ENCODE data around the gene SERPINE2. TPM values are rescaled to one million over a fixed set of nuclear protein-coding genes. Genes with fewer than 3 reads are reported as not detected.

SERPINE2 gene
- total RNA-seq: 1.6 TPM

GRCh38 chr2:224039080-224039769, at the start of gene SERPINE2:
SERPINE2 (minus strand) TSS chr2:224039286; CDS start chr2:224001900, 37,386 bp downstream.
- DNase-seq (ENCODE audit: low spot score): no peak
- ATAC-seq: peak; percentile 58

- ATAC-seq: no peak
- DNase-seq (ENCODE audit: low spot score): no peak
These were observed 47.3 kb upstream of the SERPINE2 start for GRCh38 chr2:224086226-224086914.

GRCh38 chr2:224085811-224086210, 46.7 kb upstream of the SERPINE2 start:
- ATAC-seq (no peak), DNase-seq (ENCODE audit: low spot score) (no peak)

- DNase-seq (ENCODE audit: low spot score): no peak
- no peak for ATAC-seq
These were observed 46.2 kb upstream of the SERPINE2 start for GRCh38 chr2:224085246-224085645.

GRCh38 chr2:224084266-224084892, 45.3 kb upstream of the SERPINE2 start:
- ATAC-seq: no peak
- no peak for DNase-seq (ENCODE audit: low spot score)

- ATAC-seq (no peak), DNase-seq (ENCODE audit: low spot score) (no peak)
These were observed 44.6 kb upstream of the SERPINE2 start for GRCh38 chr2:224083638-224084037.

- ATAC-seq: no peak
- DNase-seq (ENCODE audit: low spot score): no peak
These were observed 39.6 kb upstream of the SERPINE2 start for GRCh38 chr2:224078656-224079055.

- ATAC-seq: no peak
- DNase-seq (ENCODE audit: low spot score): no peak
These were observed 38.9 kb upstream of the SERPINE2 start for GRCh38 chr2:224077773-224078507.

- DNase-seq (ENCODE audit: low spot score): no peak
These were observed 36.5 kb upstream of the SERPINE2 start for GRCh38 chr2:224075588-224075987.

GRCh38 chr2:224073676-224074075, 34.6 kb upstream of the SERPINE2 start:
- no peak for DNase-seq (ENCODE audit: low spot score)

More at GRCh38 chr2:224075588-224075987, 36.5 kb upstream of the SERPINE2 start:
- no peak for ATAC-seq

GRCh38 chr2:224072541-224073188, 33.6 kb upstream of the SERPINE2 start:
- no peak for ATAC-seq
- no peak for DNase-seq (ENCODE audit: low spot score)

More at GRCh38 chr2:224073676-224074075, 34.6 kb upstream of the SERPINE2 start:
- no peak for ATAC-seq

GRCh38 chr2:224069172-224069571, 30.1 kb upstream of the SERPINE2 start:
- ATAC-seq: no peak
- no peak for DNase-seq (ENCODE audit: low spot score)

GRCh38 chr2:224063298-224063648, 24.2 kb upstream of the SERPINE2 start:
- ATAC-seq (no peak), DNase-seq (ENCODE audit: low spot score) (no peak)

GRCh38 chr2:224062481-224063297, 23.6 kb upstream of the SERPINE2 start:
- no peak for DNase-seq (ENCODE audit: low spot score)
- ATAC-seq: no peak

- no peak for DNase-seq (ENCODE audit: low spot score)
- no peak for ATAC-seq
These were observed 21.8 kb upstream of the SERPINE2 start for GRCh38 chr2:224060783-224061482.

GRCh38 chr2:224059178-224059577, 20.1 kb upstream of the SERPINE2 start:
- ATAC-seq (no peak), DNase-seq (ENCODE audit: low spot score) (no peak)

GRCh38 chr2:224058048-224058775, 19.1 kb upstream of the SERPINE2 start:
- DNase-seq (ENCODE audit: low spot score) (no peak), ATAC-seq (no peak)

- no peak for ATAC-seq
- no peak for DNase-seq (ENCODE audit: low spot score)
These were observed 17.8 kb upstream of the SERPINE2 start for GRCh38 chr2:224056889-224057288.

- ATAC-seq (no peak), DNase-seq (ENCODE audit: low spot score) (no peak)
These were observed 16.0 kb upstream of the SERPINE2 start for GRCh38 chr2:224055101-224055500.

Measured in left lobe of liver (tissue), 2 donors.